Stomach smooth muscle (tissue), 2 donors: ENCODE results near the gene FAM193B.

Source experiments
- H3K27ac ChIP-seq: one replicate; pipeline ENCODE4 v1.7.0; 2013; ENCODE audit warnings: mild to moderate bottlenecking, low read length, inconsistent platforms
- H3K27me3 ChIP-seq, 2 donors: one replicate each; pipeline ENCODE4 v1.7.0; 2013; ENCODE audit warnings: low read length in 2 of 2; ENCODE audit not compliant: insufficient read depth in 2 of 2, control insufficient read depth in 1 of 2
- H3K36me3 ChIP-seq, 2 donors: one replicate each; pipeline ENCODE4 v1.7.0; 2013; ENCODE audit warnings: low read length in 2 of 2; ENCODE audit not compliant: control insufficient read depth in 2 of 2, insufficient read depth in 2 of 2
- H3K4me1 ChIP-seq: one replicate; pipeline ENCODE4 v1.7.0; 2013; ENCODE audit warnings: low read length; ENCODE audit not compliant: control insufficient read depth, insufficient read depth
- H3K4me3 ChIP-seq, 2 donors: one replicate each; pipeline ENCODE4 v1.7.0; 2013; ENCODE audit warnings: low read length in 2 of 2
- H3K9ac ChIP-seq, 2 donors: one replicate each; pipeline ENCODE4 v1.7.0; 2013; ENCODE audit warnings: low read length in 2 of 2, mild to moderate bottlenecking in 1 of 2
- H3K9me3 ChIP-seq, 2 donors: one replicate each; pipeline ENCODE4 v1.7.0; 2013; ENCODE audit warnings: low read length in 2 of 2; ENCODE audit not compliant: control insufficient read depth in 2 of 2
- donor health status: healthy.
- donor health status: Pancreatic carcinoma.

The FAM193B gene

GRCh38 chr5:177554474-177555111 is at the start of gene FAM193B:
FAM193B (minus strand) TSS chr5:177554563; CDS start chr5:177554458, 105 bp downstream.
- peaks cover 25% of the 10 kb centered on the region for H3K4me1 ChIP-seq

GRCh38 chr5:177604116-177604521 is 49.8 kb upstream of the FAM193B start:
- no peak overlapping the region for H3K27ac ChIP-seq
- H3K9ac ChIP-seq, result no peak overlapping the region
- no peaks in the 10 kb centered on the region for H3K9me3 ChIP-seq
- peaks cover 32% of the 10 kb centered on the region for H3K4me1 ChIP-seq
- H3K27me3 ChIP-seq, result no peaks in the 10 kb centered on the region
- no peak overlapping the region for H3K4me3 ChIP-seq
- peaks cover 0 to 4% of the 10 kb centered on the region in 2 donors for H3K36me3 ChIP-seq

More at GRCh38 chr5:177554474-177555111, at the start of gene FAM193B:
- Histone ChIP-seq H3K27ac (peak within 1 kb of the TSS; percentile 49), H3K9ac (peak within 1 kb of the TSS; percentile 60 to 73), H3K4me3 (peak within 1 kb of the TSS; percentile 74 to 89), H3K9me3 (no peaks in the 10 kb centered on the region), H3K36me3 (peaks cover 3 to 7% of the 10 kb centered on the region in 2 donors), H3K27me3 (no peaks in the 10 kb centered on the region)

GRCh38 chr5:177603631-177604030 is 49.3 kb upstream of the FAM193B start:
- no peak overlapping the region for H3K4me3 ChIP-seq
- no peaks in the 10 kb centered on the region for H3K27me3 ChIP-seq
- no peak overlapping the region for H3K27ac ChIP-seq
- H3K9ac ChIP-seq, result no peak overlapping the region
- peaks cover 32% of the 10 kb centered on the region for H3K4me1 ChIP-seq
- peaks cover 0 to 4% of the 10 kb centered on the region in 2 donors for H3K36me3 ChIP-seq
- H3K9me3 ChIP-seq, result no peaks in the 10 kb centered on the region

- no peak overlapping the region for H3K4me3 ChIP-seq
- peaks cover 0 to 4% of the 10 kb centered on the region in 2 donors for H3K36me3 ChIP-seq
- no peaks in the 10 kb centered on the region for H3K9me3 ChIP-seq
- no peaks in the 10 kb centered on the region for H3K27me3 ChIP-seq
- H3K4me1 ChIP-seq, result peaks cover 27% of the 10 kb centered on the region
- no peak overlapping the region for H3K27ac ChIP-seq
- no peak overlapping the region for H3K9ac ChIP-seq
Measured at GRCh38 chr5:177602458-177602830, 48.1 kb upstream of the FAM193B start.

GRCh38 chr5:177601577-177602457 is 47.5 kb upstream of the FAM193B start:
- Histone ChIP-seq H3K9ac (no peak overlapping the region), H3K4me3 (no peak overlapping the region), H3K27me3 (no peaks in the 10 kb centered on the region), H3K27ac (no peak overlapping the region), H3K4me1 (peaks cover 21% of the 10 kb centered on the region), H3K9me3 (no peaks in the 10 kb centered on the region), H3K36me3 (peaks cover 0 to 4% of the 10 kb centered on the region in 2 donors)

GRCh38 chr5:177601126-177601525 is 46.8 kb upstream of the FAM193B start:
- no peaks in the 10 kb centered on the region for H3K27me3 ChIP-seq
- H3K4me3 ChIP-seq, result peak overlapping the region; percentile 88 to 89
- no peak overlapping the region for H3K27ac ChIP-seq
- peaks cover 19% of the 10 kb centered on the region for H3K4me1 ChIP-seq
- H3K9me3 ChIP-seq, result no peaks in the 10 kb centered on the region
- peaks cover 0 to 10% of the 10 kb centered on the region in 2 donors for H3K36me3 ChIP-seq
- H3K9ac ChIP-seq, result peak overlapping the region; percentile 93 to 97

- Histone ChIP-seq H3K4me1 (peaks cover 19% of the 10 kb centered on the region), H3K4me3 (peak overlapping the region; percentile 88 to 89), H3K36me3 (peaks cover 2 to 14% of the 10 kb centered on the region in 2 donors), H3K27me3 (no peaks in the 10 kb centered on the region), H3K9ac (peak overlapping the region; percentile 93 to 97), H3K9me3 (no peaks in the 10 kb centered on the region), H3K27ac (peak overlapping the region; percentile 64)
Measured at GRCh38 chr5:177600508-177601018, 46.2 kb upstream of the FAM193B start.

GRCh38 chr5:177599731-177600507 is 45.6 kb upstream of the FAM193B start, which contains the start of gene B4GALT7:
B4GALT7 (plus strand) TSS chr5:177600132; CDS start chr5:177600211, 79 bp downstream.
- no peaks in the 10 kb centered on the region for H3K9me3 ChIP-seq
- peak within 1 kb of the TSS; percentile 88 to 89 for H3K4me3 ChIP-seq
- H3K27me3 ChIP-seq, result no peaks in the 10 kb centered on the region
- H3K27ac ChIP-seq, result peak within 1 kb of the TSS; percentile 67
- H3K4me1 ChIP-seq, result peaks cover 19% of the 10 kb centered on the region
- H3K9ac ChIP-seq, result peak within 1 kb of the TSS; percentile 93 to 97
- peaks cover 8 to 17% of the 10 kb centered on the region in 2 donors for H3K36me3 ChIP-seq

- peaks cover 19 to 30% of the 10 kb centered on the region in 2 donors for H3K36me3 ChIP-seq
- no peak overlapping the region for H3K9ac ChIP-seq
- no peak overlapping the region for H3K27ac ChIP-seq
- H3K4me3 ChIP-seq, result no peak overlapping the region
- H3K4me1 ChIP-seq, result peaks cover 21% of the 10 kb centered on the region
- H3K9me3 ChIP-seq, result no peaks in the 10 kb centered on the region
- H3K27me3 ChIP-seq, result no peaks in the 10 kb centered on the region
Measured at GRCh38 chr5:177598477-177598876, 44.1 kb upstream of the FAM193B start.

GRCh38 chr5:177596775-177597238 is 42.4 kb upstream of the FAM193B start:
- Histone ChIP-seq H3K27me3 (no peaks in the 10 kb centered on the region), H3K9ac (no peak overlapping the region), H3K4me1 (peaks cover 26% of the 10 kb centered on the region), H3K4me3 (no peak overlapping the region), H3K27ac (no peak overlapping the region), H3K36me3 (peaks cover 21 to 30% of the 10 kb centered on the region in 2 donors), H3K9me3 (no peaks in the 10 kb centered on the region)
